ENCODE data around the gene EFCC1.
"Not testable (repeated sequence)": the region's sequence is repeated elsewhere in the genome, so short reads cannot be mapped to it uniquely, and the experiment has no call there.

Gene EFCC1

GRCh38 chr3:129058441-129059200, 57.5 kb downstream of the EFCC1 start:
- peak in 1 of 2 experiments; percentile 23 for DNase-seq

DNA sequence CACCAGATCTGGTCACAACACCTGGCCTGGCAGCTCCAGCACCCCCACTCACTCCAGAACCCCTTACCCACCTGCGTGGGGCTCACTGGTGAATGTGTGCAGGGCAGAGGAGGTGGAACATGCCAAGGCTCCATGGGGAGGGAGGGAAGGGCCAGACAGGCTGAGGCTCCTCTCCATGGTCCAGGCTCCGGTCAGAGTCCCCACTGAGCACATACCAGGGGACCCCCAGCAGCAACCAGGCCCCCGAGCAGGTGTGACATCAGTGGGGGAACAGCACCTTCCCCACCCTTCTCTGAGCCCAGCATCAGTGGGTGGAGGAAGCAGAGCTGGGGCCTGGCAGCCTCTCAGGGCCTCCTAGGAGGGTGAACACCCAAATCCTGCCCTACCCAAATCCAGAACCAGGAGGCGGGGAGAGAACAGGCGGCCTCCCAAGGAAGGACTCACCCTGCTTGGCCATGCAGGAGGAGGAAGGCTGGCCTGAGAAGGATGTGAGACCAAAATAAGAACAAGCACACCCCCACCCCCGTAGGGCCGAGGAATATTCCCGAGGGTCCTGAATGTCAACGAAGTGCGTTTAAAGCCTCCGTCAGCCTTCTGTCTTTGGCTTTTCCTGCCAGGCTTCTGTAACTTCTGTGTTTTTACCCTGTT, 58.3 kb downstream of the EFCC1 start:
- no peak for DNase-seq

DNA sequence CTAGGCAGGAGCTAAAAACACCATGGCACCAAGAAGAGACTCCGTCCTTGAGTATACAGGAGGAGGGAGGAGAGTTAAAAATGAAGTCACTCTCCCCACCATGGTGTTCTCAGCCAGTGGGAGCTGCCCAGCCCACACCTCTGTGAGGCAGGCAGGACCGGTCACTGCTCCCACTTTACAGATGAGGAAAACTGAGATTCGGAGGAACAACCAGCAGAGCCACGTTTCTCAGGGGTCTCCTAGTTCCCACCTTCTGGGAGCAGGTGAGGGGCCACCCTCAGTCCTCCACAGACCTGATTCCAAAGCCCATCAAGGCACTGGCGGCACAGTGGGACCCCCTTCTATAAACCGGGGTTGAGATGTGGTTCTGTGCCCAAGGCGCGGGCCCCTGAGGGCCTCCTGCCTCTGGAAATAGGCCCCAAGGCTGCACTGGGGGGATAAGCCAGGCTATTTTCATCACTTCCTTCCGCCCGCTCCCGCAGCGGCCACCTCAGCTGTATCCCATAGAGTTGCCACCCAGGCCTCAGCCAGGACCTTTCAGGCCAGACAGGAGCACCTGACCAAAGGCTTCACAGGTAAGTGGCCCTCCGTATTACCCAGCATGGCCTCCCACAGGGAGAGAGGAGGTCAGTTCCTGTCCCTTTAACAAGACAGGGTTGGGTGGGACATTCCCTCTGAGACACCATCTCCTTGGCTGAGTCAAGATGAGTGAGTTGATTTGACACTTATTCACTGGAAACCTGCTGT, 59.3 kb downstream of the EFCC1 start, which contains the start of gene GP9:
GP9 (plus strand) TSS at position 504 of the 747 bp plus-strand sequence. CDS start 961 bp downstream, outside the sequence.
- DNase-seq = no peak

DNA sequence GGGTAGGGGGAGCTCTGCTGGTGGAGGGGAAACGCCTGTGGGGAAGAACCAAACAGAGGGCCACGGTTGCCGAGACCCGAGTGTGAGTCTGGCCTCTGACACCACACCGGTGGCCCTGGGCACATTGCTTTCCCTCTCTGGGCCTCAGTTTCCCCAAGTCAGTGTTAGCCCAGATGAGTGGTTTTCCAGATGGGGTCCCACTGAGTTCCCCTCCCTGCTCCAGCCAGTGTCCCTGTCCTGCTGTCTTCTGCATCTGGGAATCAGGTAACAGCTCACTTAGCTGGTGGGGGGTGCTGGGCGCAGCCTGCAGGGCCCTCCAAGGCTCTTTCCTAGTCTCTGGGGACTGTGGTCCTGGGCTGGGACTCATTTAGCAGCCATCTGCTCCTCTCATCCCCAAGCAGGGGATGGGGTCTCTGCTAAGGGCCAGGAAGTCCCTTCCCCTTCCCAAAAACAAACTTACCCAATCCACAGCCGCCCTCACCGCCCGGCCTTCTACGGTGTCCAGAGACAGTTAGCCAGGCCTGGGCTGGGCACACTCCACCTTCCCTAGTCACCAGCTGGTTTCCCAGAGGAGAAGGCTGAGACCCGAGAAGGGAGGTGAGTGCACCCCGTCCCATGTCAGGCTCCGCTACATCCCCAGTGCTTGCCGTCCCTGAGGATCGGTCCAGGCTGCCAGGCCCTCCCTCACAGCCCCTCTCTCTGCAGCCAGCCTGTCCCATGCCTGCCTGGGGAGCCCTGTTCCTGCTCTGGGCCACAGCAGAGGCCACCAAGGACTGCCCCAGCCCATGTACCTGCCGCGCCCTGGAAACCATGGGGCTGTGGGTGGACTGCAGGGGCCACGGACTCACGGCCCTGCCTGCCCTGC, 60.2 kb downstream of the EFCC1 start:
- peak in 1 of 2 experiments; percentile 62 for DNase-seq

GRCh38 chr3:129061888-129062834, 61.1 kb downstream of the EFCC1 start:
- DNase-seq = no peak

DNA sequence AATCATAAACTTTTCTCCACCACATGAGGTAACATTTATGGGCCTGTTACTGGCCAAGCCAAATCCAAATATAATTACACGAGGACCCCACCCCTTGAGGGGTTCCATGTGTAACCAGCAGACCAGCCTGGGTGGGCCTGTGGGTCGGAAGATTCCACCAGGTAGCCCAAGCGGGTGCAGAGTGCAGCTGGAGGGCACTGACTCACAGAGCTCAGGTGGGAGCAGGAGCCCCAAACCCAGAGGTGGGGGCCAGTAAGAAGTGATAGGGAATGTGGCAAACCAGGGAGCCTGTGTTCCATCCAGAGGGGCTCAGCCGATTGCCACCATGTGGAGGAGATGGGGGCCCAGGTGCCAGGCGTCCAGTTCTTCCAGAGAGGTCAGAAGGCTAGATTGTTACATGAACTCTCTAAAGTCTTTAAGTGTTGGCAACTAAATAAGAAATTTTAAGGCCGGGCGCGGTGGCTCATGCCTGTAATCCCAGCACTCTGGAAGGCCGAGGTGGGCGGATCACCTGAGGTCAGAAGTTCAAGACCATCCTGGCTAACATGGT, 62.1 kb downstream of the EFCC1 start:
- DNase-seq = no peak

GRCh38 chr3:129063841-129064482, 62.9 kb downstream of the EFCC1 start:
- DNase-seq = peak in 1 of 2 experiments; percentile 38

- DNase-seq = no peak
Measured at GRCh38 chr3:129065016-129065719, 64.1 kb downstream of the EFCC1 start.

- no peak for DNase-seq
Measured at GRCh38 chr3:129065720-129066073, 64.6 kb downstream of the EFCC1 start.

DNA sequence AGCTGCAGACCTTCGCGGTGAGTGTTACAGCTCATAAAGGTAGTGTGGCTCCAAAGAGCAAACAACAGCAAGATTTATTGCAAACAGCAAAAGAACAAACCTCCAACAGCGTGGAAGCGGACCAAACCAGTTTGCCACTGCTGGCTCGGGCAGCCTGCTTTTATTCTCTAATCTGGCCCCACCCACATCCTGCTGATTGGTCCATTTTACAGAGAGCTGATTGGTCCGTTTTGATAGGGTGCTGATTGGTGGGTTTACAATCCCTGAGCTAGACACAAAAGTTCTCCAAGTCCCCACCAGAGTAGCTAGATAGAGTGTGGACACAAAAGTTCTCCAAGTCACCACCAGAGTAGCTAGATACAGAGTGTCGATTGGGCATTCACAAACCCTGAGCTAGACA, 66.6 kb downstream of the EFCC1 start:
- DNase-seq = peak in 1 of 2 experiments; percentile 20

DNA sequence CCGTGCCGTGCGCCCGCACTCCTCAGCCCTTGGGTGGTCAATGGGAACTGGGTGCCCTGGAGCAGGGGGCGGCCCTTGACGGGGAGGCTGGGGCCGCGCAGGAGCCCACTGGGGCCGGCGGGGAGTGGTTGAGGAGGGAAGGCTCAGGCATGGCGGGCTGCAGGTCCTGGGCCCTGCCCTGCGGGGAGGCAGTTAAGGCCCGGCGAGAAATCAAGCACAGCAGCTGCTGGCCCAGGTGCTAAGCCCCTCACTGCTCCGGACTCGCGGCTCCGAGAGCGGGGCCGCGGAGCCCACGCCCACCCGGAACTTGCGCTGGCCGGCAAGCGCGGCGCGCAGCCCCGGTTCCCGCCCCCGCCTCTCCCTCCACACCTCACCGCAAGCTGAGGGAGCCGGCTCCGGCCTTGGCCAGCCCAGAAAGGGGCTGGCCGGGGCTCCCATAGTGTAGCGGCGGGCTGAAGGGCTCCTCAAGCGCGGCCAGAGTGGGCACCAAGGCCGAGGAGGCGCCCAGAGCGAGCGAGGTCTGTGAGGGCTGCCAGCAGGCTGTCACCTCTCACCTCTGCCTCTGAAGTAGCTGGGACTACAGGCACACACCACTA, 67.3 kb downstream of the EFCC1 start:
- DNase-seq = peak in 1 of 2 experiments; percentile 32

DNA sequence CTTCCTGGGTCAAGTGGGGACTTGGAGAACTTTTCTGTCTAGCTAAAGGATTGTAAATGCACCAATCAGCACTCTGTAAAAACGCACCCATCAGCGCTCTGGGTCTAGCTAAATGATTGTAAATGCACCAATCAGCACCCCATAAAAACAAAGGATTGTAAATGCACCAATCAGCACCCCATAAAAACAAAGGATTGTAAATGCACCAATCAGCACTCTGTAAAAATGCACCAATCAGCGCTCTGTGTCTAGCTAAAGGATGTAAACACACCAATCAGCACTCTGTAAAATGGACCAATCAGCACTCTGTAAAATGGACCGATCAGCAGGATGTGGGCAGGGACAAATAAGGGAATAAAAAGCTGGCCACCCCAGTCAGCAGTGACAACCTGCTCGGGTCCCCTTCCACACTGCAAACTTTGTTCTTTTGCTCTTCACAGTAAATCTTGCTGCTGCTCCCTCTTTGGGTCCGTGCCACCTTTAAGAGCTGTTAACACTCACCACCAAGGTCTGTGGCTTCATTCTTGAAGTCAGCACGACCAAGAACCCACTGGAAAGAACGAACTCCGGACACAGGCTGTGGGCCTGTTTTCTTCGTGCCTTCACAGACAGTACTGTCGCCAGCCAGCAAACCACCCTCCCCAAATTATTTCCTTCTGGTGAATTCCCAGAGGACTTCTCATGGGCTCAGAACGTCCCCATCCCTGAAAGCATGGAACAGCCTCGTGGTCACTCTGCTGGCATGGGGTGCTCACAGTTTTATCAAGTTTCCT, 68.4 kb downstream of the EFCC1 start:
- DNase-seq = not testable (repeated sequence)

GRCh38 chr3:129070086-129070885, 69.2 kb downstream of the EFCC1 start:
- DNase-seq = no peak

DNA sequence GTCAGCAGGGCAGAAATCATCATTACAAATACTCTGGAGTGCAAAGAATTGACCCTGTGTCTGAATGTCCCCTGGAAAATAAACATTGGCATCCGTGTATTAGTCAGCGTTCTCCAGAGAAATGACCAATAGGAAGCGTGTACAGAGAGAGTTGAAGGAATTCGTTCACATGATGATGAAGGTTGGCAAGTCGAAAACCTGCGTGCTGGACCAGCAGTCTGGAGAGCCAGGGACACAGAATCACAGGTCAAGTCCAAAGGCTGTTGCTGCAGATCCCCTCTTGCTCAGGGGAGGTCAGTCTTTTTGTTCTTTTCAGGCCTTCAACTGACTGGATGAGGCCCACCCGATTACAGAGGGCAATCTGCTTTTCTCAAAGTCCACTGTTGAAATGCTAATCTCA, 76.1 kb downstream of the EFCC1 start:
- no peak for DNase-seq

DNA sequence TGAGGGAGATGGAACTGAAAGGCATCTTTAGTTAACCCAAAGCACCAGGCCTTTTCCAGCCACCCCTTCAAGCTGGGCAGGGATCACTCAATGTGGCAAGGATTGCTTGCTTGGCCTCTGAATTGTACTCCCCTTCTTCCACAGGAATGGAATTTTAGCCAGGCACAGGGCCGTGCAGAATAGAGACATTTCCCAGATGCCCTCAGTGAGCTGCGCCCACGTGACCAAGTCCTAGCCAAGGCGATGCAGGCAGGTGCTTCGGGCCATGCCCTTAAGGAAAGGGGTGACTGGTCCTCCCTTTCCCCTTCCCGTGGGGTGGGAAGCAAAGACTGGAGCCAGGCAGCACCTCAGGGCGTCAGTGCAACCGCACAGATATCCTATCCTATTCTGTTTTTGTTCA, 77.4 kb downstream of the EFCC1 start:
- no peak for DNase-seq

DNA sequence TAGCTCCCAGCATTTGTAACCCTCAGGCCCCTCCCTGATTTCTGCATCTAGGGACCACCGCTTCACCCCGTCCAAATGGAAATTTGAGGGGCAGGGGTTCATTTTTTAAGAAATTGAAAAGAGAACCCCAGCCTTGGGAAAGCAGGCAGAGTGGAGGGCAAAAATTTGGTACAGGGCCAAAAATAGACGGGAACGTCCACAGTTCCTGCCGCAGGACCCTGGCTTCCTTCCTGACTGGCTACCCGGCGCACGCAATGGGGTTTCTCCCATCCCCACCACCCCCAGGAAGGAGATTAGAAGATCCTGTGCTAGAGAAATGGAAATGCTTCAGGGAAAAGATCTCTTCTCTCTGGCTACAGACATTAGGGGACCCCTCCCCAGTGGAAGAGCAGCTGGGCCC, 80.4 kb downstream of the EFCC1 start:
- no peak for DNase-seq

DNA sequence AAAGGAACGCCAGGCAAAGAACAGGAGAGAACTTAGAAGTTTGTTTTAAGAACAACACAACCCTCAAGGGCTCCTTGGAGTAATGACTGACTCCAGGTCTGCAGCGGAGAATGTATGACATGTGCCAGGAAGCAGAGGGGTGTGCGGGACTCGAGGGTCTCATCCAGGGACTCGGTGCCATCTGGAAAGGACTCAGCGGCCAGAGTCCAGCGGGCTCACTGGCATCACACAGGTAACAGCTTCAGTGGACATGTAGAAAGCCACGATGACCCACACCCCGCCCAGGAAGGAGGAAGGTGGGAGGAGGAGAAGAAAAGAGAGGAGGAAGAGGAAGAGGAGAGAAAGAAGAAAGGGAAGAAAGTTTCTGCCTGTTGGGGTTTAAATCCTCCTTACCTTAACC, 80.9 kb downstream of the EFCC1 start:
- no peak for DNase-seq

- DNase-seq = no peak
Measured at GRCh38 chr3:129084501-129084900, 83.4 kb downstream of the EFCC1 start.
